Tibial nerve (tissue), 4 donors: ENCODE results near the gene TMC8. TPM values are rescaled to one million over a fixed set of nuclear protein-coding genes. Genes with fewer than 3 reads are reported as not detected.

ENCODE experiments used
- DNase-seq, 2 donors: peaks; one replicate each; pipeline ENCODE4 v3.0.0-alpha.2; 2019; ENCODE audit warnings: low spot score in 2 of 2
- H3K27ac ChIP-seq, 4 donors: fragments of 200-600 bp; sonication (generic) in 3 of 4; one replicate each; pipeline ENCODE4 v1.5.1; 2017 to 2019; ENCODE audit warnings: mild to moderate bottlenecking in 1 of 4
- H3K27me3 ChIP-seq, 2 donors: fragments of 200-600 bp; sonication (generic) in 1 of 2; one replicate each; pipeline versions ENCODE4 v1.5.1 to v1.6.0; 2017 to 2019
- H3K36me3 ChIP-seq, 3 donors: fragments of 200-600 bp; sonication (generic); one replicate each; pipeline ENCODE4 v1.5.1; 2018 to 2019
- H3K4me1 ChIP-seq, 4 donors: fragments of 200-600 bp; sonication (generic) in 3 of 4; one replicate each; pipeline ENCODE4 v1.5.1; 2017 to 2019
- H3K4me3 ChIP-seq, 4 donors: fragments of 200-600 bp; sonication (generic) in 3 of 4; one replicate each; pipeline ENCODE4 v1.5.1; 2017 to 2019; ENCODE audit warnings: mild to moderate bottlenecking in 1 of 4, moderate library complexity in 1 of 4
- H3K9me3 ChIP-seq, 4 donors: fragments of 200-600 bp; sonication (generic) in 3 of 4; one replicate each; pipeline ENCODE4 v1.5.1; 2017 to 2019
- CTCF ChIP-seq, 5 experiments: fragments of 200-600 bp in 3 of 5; fragments of 450-650 bp in 2 of 5; sonication (generic) in 3 of 5; IDR thresholded peaks; one replicate each; pipeline ENCODE4 v1.5.1; 2016 to 2019; ENCODE audit warnings: antibody characterized with exemption in 5 of 5, mild to moderate bottlenecking in 3 of 5, moderate library complexity in 2 of 5
- EP300 ChIP-seq, 2 donors: sonication (generic); formaldehyde crosslinking; IDR thresholded peaks; one replicate each; pipeline ENCODE4 v1.6.1; 2017; ENCODE audit warnings: antibody characterized with exemption in 2 of 2, mild to moderate bottlenecking in 1 of 2
- POLR2A ChIP-seq, 2 donors: fragments of 450-650 bp; IDR thresholded peaks; one replicate each; pipeline ENCODE4 v1.6.1; 2017; ENCODE audit warnings: antibody characterized with exemption in 2 of 2, mild to moderate bottlenecking in 2 of 2, moderate library complexity in 2 of 2
- WGBS, 2 donors: methylation state at CpG; one replicate each; pipeline ENCODE4 v1.1.5; 2018; 5-methylcytosine and 5-hydroxymethylcytosine counted together
- total RNA-seq, 4 donors: library from RNA; depleted of rRNA; stranded (reverse); fragments of >200 nt; gene quantifications; one replicate each; pipeline ENCODE4 v1.1.0, GENCODE V29; 2016

TMC8 gene
- total RNA-seq, 4 donors from 2014 or later: 5.2 to 18.3 (median 6.7) TPM

GRCh38 chr17:78140169-78141051, 9.8 kb downstream of the TMC8 start:
- H3K27me3 ChIP-seq: no peaks in the 10 kb centered on the region
- no peaks in the 10 kb centered on the region for H3K9me3 ChIP-seq
- H3K4me1 ChIP-seq: peaks cover 7 to 49% (median 25%) of the 10 kb centered on the region in 4 donors
- peak overlapping the region in 3 of 4 donors; percentile 44 to 70 (median 52) for H3K27ac ChIP-seq
- peak; percentile 86 to 88 for DNase-seq
- WGBS, 2 donors: 22 to 33% methylated on average over 47 to 55 of the region's 58 CpGs
- H3K36me3 ChIP-seq: no peaks in the 10 kb centered on the region
- peak overlapping the region in 1 of 4 donors; percentile 20 for H3K4me3 ChIP-seq
- no peak for TF ChIP-seq EP300 (IDR thresholded peaks at IDR 0.05)
- no peak for TF ChIP-seq CTCF (IDR thresholded peaks at IDR 0.05)
- TF ChIP-seq POLR2A (IDR thresholded peaks at IDR 0.05): peak in 1 of 2 donors; percentile 38

- no peak overlapping the region for H3K27ac ChIP-seq
- WGBS, 2 donors: 83 to 89% methylated on average over 20 of the region's 20 CpGs
Measured at GRCh38 chr17:78141437-78142118, 11.0 kb downstream of the TMC8 start.

GRCh38 chr17:78142119-78142861, 11.7 kb downstream of the TMC8 start:
- WGBS, 2 donors: 79 to 86% methylated on average over 13 to 15 of the region's 16 CpGs

More at GRCh38 chr17:78141437-78142118, 11.0 kb downstream of the TMC8 start:
- TF ChIP-seq POLR2A (IDR thresholded peaks at IDR 0.05): no peak
- no peak for TF ChIP-seq CTCF (IDR thresholded peaks at IDR 0.05)
- TF ChIP-seq EP300 (IDR thresholded peaks at IDR 0.05): no peak
- Histone ChIP-seq H3K36me3 (no peaks in the 10 kb centered on the region), H3K4me3 (no peak overlapping the region), H3K4me1 (peaks cover 8 to 61% (median 32%) of the 10 kb centered on the region in 4 donors), H3K27me3 (no peaks in the 10 kb centered on the region), H3K9me3 (no peaks in the 10 kb centered on the region)
- no peak for DNase-seq

More at GRCh38 chr17:78142119-78142861, 11.7 kb downstream of the TMC8 start:
- Histone ChIP-seq H3K36me3 (no peaks in the 10 kb centered on the region), H3K27me3 (no peaks in the 10 kb centered on the region), H3K4me1 (peaks cover 8 to 68% (median 31%) of the 10 kb centered on the region in 4 donors), H3K27ac (no peak overlapping the region), H3K4me3 (no peak overlapping the region), H3K9me3 (no peaks in the 10 kb centered on the region)
- TF ChIP-seq CTCF (IDR thresholded peaks at IDR 0.05) (no peak), POLR2A (IDR thresholded peaks at IDR 0.05) (no peak), EP300 (IDR thresholded peaks at IDR 0.05) (no peak)
- DNase-seq: no peak
